ENCODE measurements around the gene ADRB1.

Gene ADRB1

DNA sequence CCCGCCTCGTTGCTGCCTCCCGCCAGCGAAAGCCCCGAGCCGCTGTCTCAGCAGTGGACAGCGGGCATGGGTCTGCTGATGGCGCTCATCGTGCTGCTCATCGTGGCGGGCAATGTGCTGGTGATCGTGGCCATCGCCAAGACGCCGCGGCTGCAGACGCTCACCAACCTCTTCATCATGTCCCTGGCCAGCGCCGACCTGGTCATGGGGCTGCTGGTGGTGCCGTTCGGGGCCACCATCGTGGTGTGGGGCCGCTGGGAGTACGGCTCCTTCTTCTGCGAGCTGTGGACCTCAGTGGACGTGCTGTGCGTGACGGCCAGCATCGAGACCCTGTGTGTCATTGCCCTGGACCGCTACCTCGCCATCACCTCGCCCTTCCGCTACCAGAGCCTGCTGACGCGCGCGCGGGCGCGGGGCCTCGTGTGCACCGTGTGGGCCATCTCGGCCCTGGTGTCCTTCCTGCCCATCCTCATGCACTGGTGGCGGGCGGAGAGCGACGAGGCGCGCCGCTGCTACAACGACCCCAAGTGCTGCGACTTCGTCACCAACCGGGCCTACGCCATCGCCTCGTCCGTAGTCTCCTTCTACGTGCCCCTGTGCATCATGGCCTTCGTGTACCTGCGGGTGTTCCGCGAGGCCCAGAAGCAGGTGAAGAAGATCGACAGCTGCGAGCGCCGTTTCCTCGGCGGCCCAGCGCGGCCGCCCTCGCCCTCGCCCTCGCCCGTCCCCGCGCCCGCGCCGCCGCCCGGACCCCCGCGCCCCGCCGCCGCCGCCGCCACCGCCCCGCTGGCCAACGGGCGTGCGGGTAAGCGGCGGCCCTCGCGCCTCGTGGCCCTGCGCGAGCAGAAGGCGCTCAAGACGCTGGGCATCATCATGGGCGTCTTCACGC is 825 bp downstream of the ADRB1 start:
- H3K27me3 ChIP-seq (ENCODE audit: insufficient read depth, low read length) = peaks cover 100% of the 10 kb centered on the region
- no peak overlapping the region for H3K27ac ChIP-seq (ENCODE audit: low read depth, low read length)
- no peaks in the 10 kb centered on the region for H3K36me3 ChIP-seq (ENCODE audit: insufficient read depth, low read length)
- H3K4me1 ChIP-seq (ENCODE audit: insufficient read depth, low read length) = 0 out of 2 replicates have a peak, but pooled peaks cover 4% of the 10 kb centered on the region
- WGBS = 12% methylated on average over 106 of the region's 106 CpGs
- H3K4me3 ChIP-seq (ENCODE audit: low read length) = peak overlapping the region; percentile 56
- H3K9ac ChIP-seq (ENCODE audit: low read depth, low read length) = no peak overlapping the region
- H3K9me3 ChIP-seq (ENCODE audit: insufficient read depth, low read depth, low read length) = no peaks in the 10 kb centered on the region

DNA sequence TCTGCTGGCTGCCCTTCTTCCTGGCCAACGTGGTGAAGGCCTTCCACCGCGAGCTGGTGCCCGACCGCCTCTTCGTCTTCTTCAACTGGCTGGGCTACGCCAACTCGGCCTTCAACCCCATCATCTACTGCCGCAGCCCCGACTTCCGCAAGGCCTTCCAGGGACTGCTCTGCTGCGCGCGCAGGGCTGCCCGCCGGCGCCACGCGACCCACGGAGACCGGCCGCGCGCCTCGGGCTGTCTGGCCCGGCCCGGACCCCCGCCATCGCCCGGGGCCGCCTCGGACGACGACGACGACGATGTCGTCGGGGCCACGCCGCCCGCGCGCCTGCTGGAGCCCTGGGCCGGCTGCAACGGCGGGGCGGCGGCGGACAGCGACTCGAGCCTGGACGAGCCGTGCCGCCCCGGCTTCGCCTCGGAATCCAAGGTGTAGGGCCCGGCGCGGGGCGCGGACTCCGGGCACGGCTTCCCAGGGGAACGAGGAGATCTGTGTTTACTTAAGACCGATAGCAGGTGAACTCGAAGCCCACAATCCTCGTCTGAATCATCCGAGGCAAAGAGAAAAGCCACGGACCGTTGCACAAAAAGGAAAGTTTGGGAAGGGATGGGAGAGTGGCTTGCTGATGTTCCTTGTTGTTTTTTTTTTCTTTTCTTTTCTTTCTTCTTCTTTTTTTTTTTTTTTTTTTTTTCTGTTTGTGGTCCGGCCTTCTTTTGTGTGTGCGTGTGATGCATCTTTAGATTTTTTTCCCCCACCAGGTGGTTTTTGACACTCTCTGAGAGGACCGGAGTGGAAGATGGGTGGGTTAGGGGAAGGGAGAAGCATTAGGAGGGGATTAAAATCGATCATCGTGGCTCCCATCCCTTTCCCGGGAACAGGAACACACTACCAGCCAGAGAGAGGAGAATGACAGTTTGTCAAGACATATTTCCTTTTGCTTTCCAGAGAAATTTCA is 1.7 kb downstream of the ADRB1 start:
- WGBS = 8% methylated on average over 76 of the region's 78 CpGs
- Histone ChIP-seq H3K36me3 (ENCODE audit: insufficient read depth, low read length) (no peaks in the 10 kb centered on the region), H3K27ac (ENCODE audit: low read depth, low read length) (no peak overlapping the region), H3K9ac (ENCODE audit: low read depth, low read length) (no peak overlapping the region), H3K4me1 (ENCODE audit: insufficient read depth, low read length) (0 out of 2 replicates have a peak, but pooled peaks cover 4% of the 10 kb centered on the region), H3K27me3 (ENCODE audit: insufficient read depth, low read length) (peaks cover 97% of the 10 kb centered on the region), H3K9me3 (ENCODE audit: insufficient read depth, low read depth, low read length) (no peaks in the 10 kb centered on the region), H3K4me3 (ENCODE audit: low read length) (peak overlapping the region; percentile 35; the same call in 1 of the 2 replicates)

DNA sequence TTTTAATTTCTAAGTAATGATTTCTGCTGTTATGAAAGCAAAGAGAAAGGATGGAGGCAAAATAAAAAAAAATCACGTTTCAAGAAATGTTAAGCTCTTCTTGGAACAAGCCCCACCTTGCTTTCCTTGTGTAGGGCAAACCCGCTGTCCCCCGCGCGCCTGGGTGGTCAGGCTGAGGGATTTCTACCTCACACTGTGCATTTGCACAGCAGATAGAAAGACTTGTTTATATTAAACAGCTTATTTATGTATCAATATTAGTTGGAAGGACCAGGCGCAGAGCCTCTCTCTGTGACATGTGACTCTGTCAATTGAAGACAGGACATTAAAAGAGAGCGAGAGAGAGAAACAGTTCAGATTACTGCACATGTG is 2.4 kb downstream of the ADRB1 start:
- H3K9me3 ChIP-seq (ENCODE audit: insufficient read depth, low read depth, low read length) = no peaks in the 10 kb centered on the region
- WGBS = 79% methylated on average over 7 of the region's 7 CpGs
- H3K4me1 ChIP-seq (ENCODE audit: insufficient read depth, low read length) = 0 out of 2 replicates have a peak, but pooled peaks cover 4% of the 10 kb centered on the region
- no peak overlapping the region for H3K9ac ChIP-seq (ENCODE audit: low read depth, low read length)
- H3K4me3 ChIP-seq (ENCODE audit: low read length) = no peak overlapping the region
- no peaks in the 10 kb centered on the region for H3K36me3 ChIP-seq (ENCODE audit: insufficient read depth, low read length)
- H3K27me3 ChIP-seq (ENCODE audit: insufficient read depth, low read length) = peaks cover 94% of the 10 kb centered on the region
- no peak overlapping the region for H3K27ac ChIP-seq (ENCODE audit: low read depth, low read length)

DNA sequence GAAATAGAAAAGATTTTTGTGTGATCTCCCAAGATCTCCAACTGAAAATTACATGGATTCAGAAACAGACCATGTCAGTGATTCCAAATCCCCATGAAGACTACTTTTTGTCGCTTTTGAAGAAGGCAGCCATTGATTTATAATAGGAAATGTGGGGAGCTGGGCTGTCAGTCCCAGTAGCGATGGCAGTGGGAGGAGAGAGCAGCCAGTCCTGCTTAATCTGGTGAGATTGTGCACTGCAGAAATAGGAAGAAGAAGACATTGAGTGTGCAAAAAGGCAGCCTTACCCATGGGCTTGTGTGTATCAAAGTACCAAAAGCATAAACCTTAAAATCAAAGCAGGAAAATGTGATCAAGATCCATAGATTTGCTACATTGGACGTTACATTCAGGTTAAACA is 4.8 kb downstream of the ADRB1 start:
- WGBS = 88% methylated on average over 3 of the region's 3 CpGs
- Histone ChIP-seq H3K4me1 (ENCODE audit: insufficient read depth, low read length) (no peaks in the 10 kb centered on the region), H3K9me3 (ENCODE audit: insufficient read depth, low read depth, low read length) (no peaks in the 10 kb centered on the region), H3K36me3 (ENCODE audit: insufficient read depth, low read length) (no peaks in the 10 kb centered on the region), H3K27me3 (ENCODE audit: insufficient read depth, low read length) (peaks cover 73% of the 10 kb centered on the region), H3K9ac (ENCODE audit: low read depth, low read length) (no peak overlapping the region), H3K4me3 (ENCODE audit: low read length) (no peak overlapping the region), H3K27ac (ENCODE audit: low read depth, low read length) (no peak overlapping the region)

DNA sequence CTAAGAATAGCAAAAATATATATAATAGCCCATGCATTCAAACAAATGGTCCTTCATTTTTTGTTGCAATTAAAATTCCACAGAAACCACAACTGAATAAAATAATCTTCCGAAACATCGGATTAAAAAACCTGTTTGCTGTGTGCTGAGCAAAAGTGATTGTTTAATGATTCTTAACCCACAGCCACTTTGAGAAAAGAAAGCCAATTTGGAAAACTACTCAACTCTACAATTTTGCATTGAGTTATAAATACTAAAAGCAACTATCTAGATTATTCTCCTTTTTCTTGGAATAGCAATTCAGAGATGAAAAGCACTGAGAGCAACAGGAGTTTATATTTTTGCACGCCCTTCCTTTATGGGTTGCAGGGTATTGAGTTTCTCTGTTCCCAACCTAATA is 8.0 kb downstream of the ADRB1 start:
- WGBS = 100% methylated on average over 1 of the region's 3 CpGs

DNA sequence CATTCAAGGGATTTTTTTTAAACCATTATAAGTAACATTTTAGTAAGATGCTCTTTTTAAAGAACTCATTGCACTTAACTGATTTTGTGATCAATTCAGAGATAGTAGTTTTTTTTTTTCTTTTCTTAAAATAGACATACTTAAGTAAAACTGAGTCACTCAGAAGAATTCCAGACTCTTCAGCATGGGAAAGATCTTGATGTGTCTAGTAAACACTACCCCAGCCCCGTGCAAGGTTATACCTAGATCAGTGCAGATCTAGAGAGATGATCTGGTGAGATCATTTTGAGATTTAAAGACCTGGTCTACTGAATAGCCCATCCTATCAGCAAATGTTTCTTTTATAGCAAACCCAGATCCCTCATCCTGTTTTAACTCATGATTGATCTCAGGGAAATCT is 8.6 kb downstream of the ADRB1 start:
- Histone ChIP-seq H3K9ac (ENCODE audit: low read depth, low read length) (no peak overlapping the region), H3K4me1 (ENCODE audit: insufficient read depth, low read length) (no peaks in the 10 kb centered on the region), H3K9me3 (ENCODE audit: insufficient read depth, low read depth, low read length) (no peaks in the 10 kb centered on the region), H3K4me3 (ENCODE audit: low read length) (no peak overlapping the region), H3K27me3 (ENCODE audit: insufficient read depth, low read length) (peaks cover 35% of the 10 kb centered on the region), H3K27ac (ENCODE audit: low read depth, low read length) (no peak overlapping the region), H3K36me3 (ENCODE audit: insufficient read depth, low read length) (no peaks in the 10 kb centered on the region)
- WGBS = 86% methylated on average over 1 of the region's 1 CpG

More for the DNA sequence above, 8.0 kb downstream of the ADRB1 start:
- no peak overlapping the region for H3K9ac ChIP-seq (ENCODE audit: low read depth, low read length)
- no peaks in the 10 kb centered on the region for H3K4me1 ChIP-seq (ENCODE audit: insufficient read depth, low read length)
- H3K27ac ChIP-seq (ENCODE audit: low read depth, low read length) = no peak overlapping the region
- H3K27me3 ChIP-seq (ENCODE audit: insufficient read depth, low read length) = peaks cover 40% of the 10 kb centered on the region
- H3K4me3 ChIP-seq (ENCODE audit: low read length) = no peak overlapping the region
- no peaks in the 10 kb centered on the region for H3K9me3 ChIP-seq (ENCODE audit: insufficient read depth, low read depth, low read length)
- no peaks in the 10 kb centered on the region for H3K36me3 ChIP-seq (ENCODE audit: insufficient read depth, low read length)

DNA sequence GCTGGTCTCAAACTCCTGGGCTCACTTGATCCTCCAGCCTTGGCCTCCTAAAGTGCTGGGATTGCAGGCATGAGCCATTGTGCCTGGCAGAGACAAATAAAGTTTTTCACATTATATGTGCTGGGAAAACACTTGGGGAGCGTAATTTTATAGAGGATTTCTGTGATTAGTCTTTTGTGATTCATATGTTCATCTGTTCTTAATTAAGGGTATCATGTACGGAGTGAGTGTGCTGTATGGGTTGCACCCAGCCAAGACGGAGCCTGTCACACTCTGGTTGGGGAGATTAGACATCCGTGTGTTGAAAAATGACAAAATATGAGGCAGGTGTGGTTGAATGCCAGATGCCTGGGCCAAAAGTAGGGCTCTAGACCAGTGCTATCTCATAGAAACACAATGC is 10.3 kb downstream of the ADRB1 start:
- no peak overlapping the region for H3K4me3 ChIP-seq (ENCODE audit: low read length)
- H3K9ac ChIP-seq (ENCODE audit: low read depth, low read length) = no peak overlapping the region
- no peak overlapping the region for H3K27ac ChIP-seq (ENCODE audit: low read depth, low read length)
- H3K27me3 ChIP-seq (ENCODE audit: insufficient read depth, low read length) = peaks cover 18% of the 10 kb centered on the region
- no peaks in the 10 kb centered on the region for H3K36me3 ChIP-seq (ENCODE audit: insufficient read depth, low read length)
- H3K4me1 ChIP-seq (ENCODE audit: insufficient read depth, low read length) = no peaks in the 10 kb centered on the region
- H3K9me3 ChIP-seq (ENCODE audit: insufficient read depth, low read depth, low read length) = no peaks in the 10 kb centered on the region
- WGBS = 85% methylated on average over 4 of the region's 4 CpGs

DNA sequence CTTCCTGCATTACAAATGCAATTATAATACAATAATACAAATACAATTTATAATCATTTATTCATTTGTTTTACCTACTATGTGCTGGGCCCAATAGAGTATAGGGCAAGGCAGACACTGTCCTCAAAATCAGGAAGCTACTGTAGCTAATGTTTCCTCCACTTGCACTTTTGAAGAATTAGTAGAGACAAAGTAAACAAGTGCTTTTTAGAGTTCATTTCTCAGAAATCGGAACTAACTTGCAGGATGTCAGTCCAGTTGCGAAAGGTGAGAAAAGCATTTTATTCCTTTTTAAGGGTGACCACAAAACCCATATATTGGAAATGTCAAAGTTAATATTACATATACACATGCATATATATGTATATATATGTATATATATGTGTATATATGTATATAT is 14.2 kb downstream of the ADRB1 start:
- no peaks in the 10 kb centered on the region for H3K27me3 ChIP-seq (ENCODE audit: insufficient read depth, low read length)
- no peaks in the 10 kb centered on the region for H3K36me3 ChIP-seq (ENCODE audit: insufficient read depth, low read length)
- WGBS = 100% methylated on average over 2 of the region's 2 CpGs
- H3K9me3 ChIP-seq (ENCODE audit: insufficient read depth, low read depth, low read length) = no peaks in the 10 kb centered on the region
- no peak overlapping the region for H3K27ac ChIP-seq (ENCODE audit: low read depth, low read length)
- peaks cover 11% of the 10 kb centered on the region for H3K4me1 ChIP-seq (ENCODE audit: insufficient read depth, low read length)
- no peak overlapping the region for H3K9ac ChIP-seq (ENCODE audit: low read depth, low read length)
- H3K4me3 ChIP-seq (ENCODE audit: low read length) = no peak overlapping the region

DNA sequence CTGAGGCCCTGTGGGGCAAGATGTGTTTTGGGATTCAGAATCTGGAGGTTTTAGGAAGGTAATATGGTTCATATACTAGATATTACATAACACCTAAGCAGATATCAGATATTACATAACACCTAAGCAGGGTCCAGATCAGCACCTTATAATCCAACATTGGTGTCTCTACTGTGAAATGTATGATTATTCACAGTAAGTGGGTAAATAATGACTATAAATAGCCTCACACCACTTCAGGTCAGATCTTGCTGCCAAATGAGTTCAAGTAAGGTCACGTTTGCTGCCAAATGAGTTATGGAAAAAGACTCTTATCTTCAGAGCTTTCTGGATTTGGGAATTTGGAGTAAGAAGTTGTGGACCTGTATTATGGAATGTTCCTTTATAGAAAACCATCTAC is 14.6 kb downstream of the ADRB1 start:
- Histone ChIP-seq H3K4me3 (ENCODE audit: low read length) (no peak overlapping the region), H3K27me3 (ENCODE audit: insufficient read depth, low read length) (no peaks in the 10 kb centered on the region), H3K27ac (ENCODE audit: low read depth, low read length) (no peak overlapping the region), H3K9ac (ENCODE audit: low read depth, low read length) (no peak overlapping the region), H3K4me1 (ENCODE audit: insufficient read depth, low read length) (peaks cover 11% of the 10 kb centered on the region), H3K36me3 (ENCODE audit: insufficient read depth, low read length) (no peaks in the 10 kb centered on the region), H3K9me3 (ENCODE audit: insufficient read depth, low read depth, low read length) (no peaks in the 10 kb centered on the region)
- 78% methylated on average over 1 of the region's 1 CpG for WGBS

DNA sequence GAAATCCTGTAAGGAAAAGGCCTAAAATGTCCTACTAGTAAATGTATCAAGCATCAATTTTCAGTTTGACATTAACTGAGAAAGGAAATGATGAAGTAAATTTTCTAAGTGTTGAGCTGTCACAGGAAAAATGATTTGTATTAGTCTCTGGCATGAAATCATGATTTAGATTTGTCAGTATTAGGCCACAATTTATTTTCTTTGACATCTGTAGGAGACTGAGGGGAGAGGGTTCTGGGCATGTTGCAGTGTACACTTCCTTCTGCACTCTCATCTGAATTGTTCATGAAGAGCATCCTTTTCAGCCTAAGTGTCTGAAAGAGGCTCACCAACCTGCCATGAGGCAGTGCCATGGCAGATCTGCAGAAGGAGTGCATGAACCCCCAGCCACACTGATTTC is 15.9 kb downstream of the ADRB1 start:
- Histone ChIP-seq H3K27me3 (ENCODE audit: insufficient read depth, low read length) (no peaks in the 10 kb centered on the region), H3K27ac (ENCODE audit: low read depth, low read length) (no peak overlapping the region), H3K9me3 (ENCODE audit: insufficient read depth, low read depth, low read length) (no peaks in the 10 kb centered on the region), H3K36me3 (ENCODE audit: insufficient read depth, low read length) (no peaks in the 10 kb centered on the region), H3K9ac (ENCODE audit: low read depth, low read length) (no peak overlapping the region), H3K4me3 (ENCODE audit: low read length) (no peak overlapping the region), H3K4me1 (ENCODE audit: insufficient read depth, low read length) (peaks cover 11% of the 10 kb centered on the region)

DNA sequence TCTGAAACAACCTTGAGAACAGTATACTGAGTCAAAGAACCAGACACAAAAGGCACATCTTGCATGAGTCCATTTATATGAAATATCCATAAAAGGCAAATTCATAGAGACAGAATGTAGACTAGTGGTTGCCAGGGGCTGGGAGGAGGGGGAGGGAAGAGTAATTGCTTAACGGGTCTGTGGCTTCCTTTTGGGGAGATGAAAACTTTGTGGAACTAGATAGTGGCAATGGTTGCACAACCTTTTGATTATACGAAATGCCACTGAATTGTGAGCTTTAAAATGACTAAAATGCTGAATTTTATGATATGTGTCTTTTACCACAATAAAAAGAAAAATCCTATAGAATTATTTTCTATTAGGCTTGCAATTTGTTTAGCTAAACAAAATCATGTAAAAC is 16.8 kb downstream of the ADRB1 start:
- no peaks in the 10 kb centered on the region for H3K9me3 ChIP-seq (ENCODE audit: insufficient read depth, low read depth, low read length)
- H3K4me1 ChIP-seq (ENCODE audit: insufficient read depth, low read length) = peaks cover 11% of the 10 kb centered on the region
- H3K27me3 ChIP-seq (ENCODE audit: insufficient read depth, low read length) = no peaks in the 10 kb centered on the region
- 97% methylated on average over 2 of the region's 2 CpGs for WGBS
- no peak overlapping the region for H3K9ac ChIP-seq (ENCODE audit: low read depth, low read length)
- H3K4me3 ChIP-seq (ENCODE audit: low read length) = no peak overlapping the region
- H3K27ac ChIP-seq (ENCODE audit: low read depth, low read length) = no peak overlapping the region
- no peaks in the 10 kb centered on the region for H3K36me3 ChIP-seq (ENCODE audit: insufficient read depth, low read length)

All from HUES64 (cell line).